Endothelial cell of umbilical vein (primary cell): Measurements from ENCODE around the gene TMEM37. TPM values are rescaled to one million over a fixed set of nuclear protein-coding genes. Genes with fewer than 3 reads are reported as not detected.

Experiments
- BruUV-seq: library from RNA; stranded (reverse); fragments of 400-500 nt; replicated peaks from 2 replicates; lab custom pipeline; 2021; lab: Mats Ljungman, UMichigan
- CTCF ChIA-PET: fragments of 300-600, 350-600 bp; sonication (Branson Sonifier 250); formaldehyde crosslinking; loops from one replicate; lab custom pipeline; 2021; ENCODE audit warnings: antibody characterized with exemption, inconsistent platforms; lab: Charles Lee
- POLR2A ChIA-PET: fragments of 300-600, 350-600 bp; sonication (Branson Sonifier 250); formaldehyde crosslinking; loops from one replicate; lab custom pipeline; 2021; ENCODE audit warnings: antibody characterized with exemption, inconsistent platforms; lab: Charles Lee
- DNase-seq: peaks from one replicate; pipeline ENCODE4 v3.0.0-alpha.2; 2011; ENCODE audit warnings: low read depth, low spot score
- FAIRE-seq: peaks from 2 replicates; lab custom pipeline; 2011; peaks lifted over from hg19 to GRCh38; lab: Jason Lieb, UNC
- H2AFZ ChIP-seq: 2 replicates; pipeline ENCODE4 v1.6.0; 2012; ENCODE audit warnings: low read depth, low read length, control low read depth, inconsistent platforms
- H3K27ac ChIP-seq: 2 replicates; pipeline ENCODE4 v1.5.1; 2011; ENCODE audit warnings: low read depth, mild to moderate bottlenecking, control low read depth, low read length, moderate library complexity; ENCODE audit not compliant: insufficient read depth
- H3K27me3 ChIP-seq, 2 experiments: 2 replicates each; pipeline versions ENCODE4 v1.6.0 to v1.6.1; 2011; ENCODE audit warnings: low read length in 2 of 2, mixed read lengths in 1 of 2; ENCODE audit not compliant: control insufficient read depth in 2 of 2, insufficient read depth in 2 of 2
- H3K36me3 ChIP-seq, 2 experiments: 2 replicates in 1 of 2; 3 replicates in 1 of 2; pipeline ENCODE4 v1.5.1; 2011; ENCODE audit warnings: low read length in 2 of 2, mild to moderate bottlenecking in 1 of 2, moderate library complexity in 1 of 2; ENCODE audit not compliant: control insufficient read depth in 2 of 2, insufficient read depth in 2 of 2; ENCODE audit errors: extremely low read depth in 1 of 2
- H3K4me1 ChIP-seq: 3 replicates; pipeline ENCODE4 v1.5.1; 2011; ENCODE audit warnings: mild to moderate bottlenecking, low read length; ENCODE audit not compliant: control insufficient read depth, insufficient read depth; ENCODE audit errors: extremely low read depth
- H3K4me2 ChIP-seq: 2 replicates; pipeline ENCODE4 v1.6.1; 2011; ENCODE audit warnings: low read length, control low read depth, mixed read lengths; ENCODE audit not compliant: insufficient read depth
- H3K4me3 ChIP-seq, 3 experiments: fragments of 200-600 bp in 1 of 3; sonication (generic), shearing (Covaris generic) in 1 of 3; replicated peaks in 1 of 3; 2 replicates each; pipeline ENCODE4 v1.5.1; 2011 to 2016; ENCODE audit warnings: control low read depth in 3 of 3, low read length in 3 of 3, mild to moderate bottlenecking in 2 of 3, inconsistent platforms in 1 of 3, low read depth in 1 of 3, moderate library complexity in 1 of 3; ENCODE audit not compliant: insufficient read depth in 1 of 3
- H3K79me2 ChIP-seq: 2 replicates; pipeline ENCODE4 v1.6.0; 2012; ENCODE audit warnings: low read length, inconsistent platforms; ENCODE audit not compliant: control insufficient read depth, insufficient read depth
- H3K9ac ChIP-seq: replicated peaks from 2 replicates; pipeline ENCODE3; 2011; ENCODE audit warnings: low read length, control low read depth; ENCODE audit not compliant: insufficient read depth; ENCODE audit errors: extremely low read depth
- H3K9me1 ChIP-seq: replicated peaks from 3 replicates; pipeline ENCODE4 v1.6.0; 2011; ENCODE audit warnings: mild to moderate bottlenecking, low read length; ENCODE audit not compliant: control insufficient read depth, insufficient read depth; ENCODE audit errors: extremely low read depth
- H3K9me3 ChIP-seq: replicated peaks from 2 replicates; pipeline ENCODE4 v1.5.1; 2012; ENCODE audit warnings: low read length, inconsistent platforms; ENCODE audit not compliant: control insufficient read depth, insufficient read depth
- H4K20me1 ChIP-seq: replicated peaks from 2 replicates; pipeline ENCODE3; 2011; ENCODE audit warnings: mild to moderate bottlenecking, low read length; ENCODE audit not compliant: control insufficient read depth, insufficient read depth; ENCODE audit errors: extremely low read depth
- CTCF ChIP-seq, 2 donors: IDR thresholded peaks; 1 replicate in 1 of 2; 2 replicates in 1 of 2; pipeline ENCODE4 v1.5.1; 2011; ENCODE audit warnings: low read length in 2 of 2, mild to moderate bottlenecking in 2 of 2, moderate library complexity in 2 of 2, control low read depth in 1 of 2, inconsistent platforms in 1 of 2, low read depth in 1 of 2; ENCODE audit not compliant: insufficient read depth in 1 of 2; ENCODE audit errors: extremely low read depth in 1 of 2
- EZH2 ChIP-seq: IDR thresholded peaks from 2 replicates; pipeline ENCODE4 v1.6.1; 2012; ENCODE audit warnings: borderline replicate concordance, low read depth, mild to moderate bottlenecking, moderate library complexity, low read length, inconsistent platforms; ENCODE audit not compliant: severe bottlenecking
- FOS ChIP-seq: IDR thresholded peaks from 2 replicates; pipeline ENCODE4 v1.6.1; 2011; ENCODE audit warnings: mild to moderate bottlenecking, low read length, moderate library complexity, borderline replicate concordance; ENCODE audit not compliant: insufficient read depth
- GATA2 ChIP-seq: IDR thresholded peaks from 2 replicates; pipeline ENCODE4 v1.7.0; 2011; ENCODE audit warnings: low read depth, mild to moderate bottlenecking, moderate library complexity, mixed read lengths, low read length; ENCODE audit not compliant: insufficient read length, insufficient read depth
- JUN ChIP-seq: IDR thresholded peaks from 2 replicates; pipeline ENCODE4 v1.6.1; 2011; ENCODE audit warnings: borderline replicate concordance, low read depth; ENCODE audit not compliant: insufficient read length, insufficient read depth
- MAX ChIP-seq: IDR thresholded peaks from 2 replicates; pipeline ENCODE4 v1.6.1; 2011; ENCODE audit not compliant: insufficient read depth, insufficient read length
- MYC ChIP-seq: IDR thresholded peaks from one replicate; pipeline ENCODE4 v1.6.1; 2011; ENCODE audit warnings: mild to moderate bottlenecking, low read depth, low read length
- POLR2A ChIP-seq: IDR thresholded peaks from 2 replicates; pipeline ENCODE4 v1.6.1; 2012; ENCODE audit warnings: low read depth, mild to moderate bottlenecking, control low read depth, low read length
- POLR2AphosphoS5 ChIP-seq: IDR thresholded peaks from 2 replicates; pipeline ENCODE4 v1.6.1; 2012; ENCODE audit warnings: low read depth, mild to moderate bottlenecking, control low read depth, low read length, moderate library complexity; ENCODE audit not compliant: insufficient read depth
- dilution Hi-C: fragments of 300-500 bp; cut with MboI; formaldehyde crosslinking; loops from one replicate; pipeline ENCODE4 v1.15.0; 2019; ENCODE audit warnings: low sequenced_read_pairs; ENCODE audit not compliant: extremely low pct_ligation_motif_present
- intact Hi-C: fragments of 100-400 bp; cut with micrococcal nuclease; formaldehyde crosslinking; loops from one replicate; pipeline ENCODE4 v1.10.0; 2022
- polyA plus RNA-seq, 4 experiments: library from polyadenylated mRNA; depleted of rRNA in 3 of 4; stranded (reverse) in 3 of 4; unstranded in 1 of 4; fragments of >200 nt; gene quantifications; 2 replicates each; pipeline versions ENCODE4 v1.2.1 to v1.2.3, GENCODE V29; 2011 to 2012; ENCODE audit warnings: missing spikeins in 1 of 4
- total RNA-seq: library from RNA; stranded (reverse); gene quantifications from 2 replicates; pipeline ENCODE4 v1.2.3, GENCODE V29; 2021

The TMEM37 gene
- total and polyA plus RNA-seq, 2 donors (not counting 3 experiments of a cell fraction or from before 2014, with no cell fraction given): 3.5 to 16.2 TPM

GRCh38 chr2:119402106-119402505 is 29.5 kb upstream of the TMEM37 start:
- DNase-seq (no peak), FAIRE-seq (no peak)
- no peaks in the 10 kb centered on the region for H3K4me1 ChIP-seq
- H3K27me3 ChIP-seq: peaks cover 0 to 2% of the 10 kb centered on the region in 2 experiments
- POLR2A ChIA-PET: no interaction called here
- intact Hi-C loops (no loop called here), dilution Hi-C loops (no loop called here)
- CTCF ChIA-PET: no interaction called here
- H3K79me2 ChIP-seq: no peaks in the 10 kb centered on the region
- H2AFZ ChIP-seq: no peak overlapping the region
- H3K9ac ChIP-seq: no peak overlapping the region
- no peak overlapping the region for H3K4me2 ChIP-seq
- H4K20me1 ChIP-seq: no peaks in the 10 kb centered on the region
- H3K36me3 ChIP-seq: no peaks in the 10 kb centered on the region
- no peak overlapping the region for H3K27ac ChIP-seq
- TF ChIP-seq FOS (no peak), CTCF (IDR thresholded peaks at IDR 0.05; ENCODE audit: extremely low read depth in 1 of 2, insufficient read depth in 1 of 2, low read depth in 1 of 2, low read length in 2 of 2) (no peak), MAX (no peak), EZH2 (no peak), GATA2 (no peak), MYC (no peak), POLR2A (no peak), POLR2AphosphoS5 (no peak), JUN (no peak)
- no TSS peak for BruUV-seq
- H3K9me1 ChIP-seq: no peaks in the 10 kb centered on the region
- no peaks in the 10 kb centered on the region for H3K9me3 ChIP-seq
- H3K4me3 ChIP-seq: no peak overlapping the region
